Transverse colon (tissue), 4 donors: ENCODE measurements around the gene CUL1. TPM values are rescaled to one million over a fixed set of nuclear protein-coding genes. Genes with fewer than 3 reads are reported as not detected.

ENCODE experiments used
- DNase-seq: peaks from one replicate; pipeline ENCODE4 v3.0.0-alpha.2; 2019
- H3K27ac ChIP-seq, 4 donors: fragments of 200-600 bp; sonication (generic); 2 replicates each; pipeline ENCODE4 v1.5.1; 2016 to 2018; ENCODE audit warnings: inconsistent platforms in 4 of 4
- H3K27me3 ChIP-seq: fragments of 200-600 bp; sonication (generic); 2 replicates; pipeline ENCODE4 v1.5.1; 2017; ENCODE audit warnings: inconsistent platforms
- H3K36me3 ChIP-seq, 4 donors: fragments of 200-600 bp; sonication (generic); 2 replicates each; pipeline ENCODE4 v1.5.1; 2017 to 2019; ENCODE audit warnings: inconsistent platforms in 4 of 4
- H3K4me1 ChIP-seq, 4 donors: fragments of 200-600 bp; sonication (generic); 2 replicates each; pipeline ENCODE4 v1.5.1; 2017 to 2020; ENCODE audit warnings: inconsistent platforms in 4 of 4
- H3K4me3 ChIP-seq, 4 donors: fragments of 200-600 bp; sonication (generic); 1 replicate in 1 of 4; 2 replicates in 3 of 4; pipeline versions ENCODE4 v1.5.1 to v1.6.1; 2017 to 2019; ENCODE audit warnings: inconsistent platforms in 4 of 4
- H3K9me3 ChIP-seq, 2 donors: fragments of 200-600 bp; sonication (generic); 2 replicates each; pipeline ENCODE4 v1.5.1; 2017 to 2019; ENCODE audit warnings: inconsistent platforms in 2 of 2
- CTCF ChIP-seq, 5 experiments: fragments of 200-600 bp in 3 of 5; fragments of 450-650 bp in 2 of 5; sonication (generic) in 3 of 5; IDR thresholded peaks; 1 replicate in 2 of 5; 2 replicates in 3 of 5; pipeline ENCODE4 v1.5.1; 2016 to 2017; ENCODE audit warnings: antibody characterized with exemption in 5 of 5, inconsistent platforms in 3 of 5, mild to moderate bottlenecking in 2 of 5, moderate library complexity in 1 of 5
- EP300 ChIP-seq: sonication (generic); formaldehyde crosslinking; IDR thresholded peaks from one replicate; pipeline ENCODE4 v1.6.1; 2017; ENCODE audit warnings: antibody characterized with exemption, low read depth
- POLR2A ChIP-seq: fragments of 450-650 bp; IDR thresholded peaks from one replicate; pipeline ENCODE4 v1.6.1; 2016; ENCODE audit warnings: antibody characterized with exemption, mild to moderate bottlenecking, moderate library complexity
- POLR2AphosphoS5 ChIP-seq, 3 donors: sonication (generic); formaldehyde crosslinking; IDR thresholded peaks; one replicate each; pipeline ENCODE4 v1.6.1; 2016; ENCODE audit warnings: antibody characterized with exemption in 3 of 3
- WGBS, 2 donors: methylation state at CpG; one replicate each; pipeline ENCODE4 v1.1.5; 2018; ENCODE audit warnings: low coverage in 1 of 2; 5-methylcytosine and 5-hydroxymethylcytosine counted together
- in situ Hi-C, 4 donors: fragments of 200-750 bp; cut with MboI; loops; one replicate each; pipeline versions ENCODE4 v1.15.0 to v1.15.1; 2017; ENCODE audit warnings: low sequenced_read_pairs in 3 of 4, low pct_ligation_motif_present in 1 of 4, low pct_unique_long_range_greater_than_20kb in 1 of 4
- intact Hi-C: fragments of 100-400 bp; cut with DNase I; formaldehyde crosslinking; loops from one replicate; pipeline ENCODE4 v1.15.1; 2023; ENCODE audit warnings: low total_unique reads
- total RNA-seq, 4 donors: library from RNA; depleted of rRNA; stranded (reverse); fragments of >200 nt; gene quantifications; one replicate each; pipeline ENCODE4 v1.1.0, GENCODE V29; 2016

CUL1 gene
- total RNA-seq, 4 donors from 2014 or later: 17.6 to 44.6 (median 28.8) TPM

- whole genome bisulfite sequencing, 2 donors: 70 to 85% methylated on average over 2 of the region's 2 CpGs
- no peak for TF ChIP-seq CTCF (IDR thresholded peaks at IDR 0.05)
- no peak for TF ChIP-seq EP300
- no peak for TF ChIP-seq POLR2A
- TF ChIP-seq POLR2AphosphoS5 (IDR thresholded peaks at IDR 0.05): no peak
Observed at GRCh38 chr7:148838905-148839304, 140.2 kb downstream of the CUL1 start.

GRCh38 chr7:148847815-148848734 is 149.4 kb downstream of the CUL1 start:
- in situ Hi-C loops: no loop called here
- DNase-seq: no peak
- intact Hi-C loops: no loop called here
- Histone ChIP-seq H3K27me3 (no peaks in the 10 kb centered on the region), H3K4me3 (no peak overlapping the region), H3K4me1 (no peaks in the 10 kb centered on the region), H3K9me3 (no peaks in the 10 kb centered on the region), H3K36me3 (no peaks in the 10 kb centered on the region), H3K27ac (no peak overlapping the region)
- WGBS, 2 donors: 75 to 85% methylated on average over 9 of the region's 9 CpGs
- TF ChIP-seq POLR2AphosphoS5 (IDR thresholded peaks at IDR 0.05): no peak
- no peak for TF ChIP-seq CTCF (IDR thresholded peaks at IDR 0.05)
- no peak for TF ChIP-seq POLR2A
- TF ChIP-seq EP300: no peak

More at GRCh38 chr7:148838905-148839304, 140.2 kb downstream of the CUL1 start:
- no peaks in the 10 kb centered on the region for H3K9me3 ChIP-seq
- H3K27ac ChIP-seq: no peak overlapping the region
- no peak for DNase-seq
- in situ Hi-C loops: no loop called here
- intact Hi-C loops: no loop called here
- no peak overlapping the region for H3K4me3 ChIP-seq
- no peaks in the 10 kb centered on the region for H3K27me3 ChIP-seq
- H3K4me1 ChIP-seq: no peaks in the 10 kb centered on the region
- H3K36me3 ChIP-seq: no peaks in the 10 kb centered on the region

- Histone ChIP-seq H3K27me3 (no peaks in the 10 kb centered on the region), H3K4me3 (no peak overlapping the region), H3K27ac (no peak overlapping the region), H3K9me3 (no peaks in the 10 kb centered on the region), H3K36me3 (no peaks in the 10 kb centered on the region), H3K4me1 (no peaks in the 10 kb centered on the region)
- in situ Hi-C loops: loop anchor here in 1 of 4 donors (25.0 kb wide), 1 partner anchor 113 kb away; no protein-coding TSS in a partner anchor
- TF ChIP-seq POLR2A (no peak), CTCF (IDR thresholded peaks at IDR 0.05) (no peak), POLR2AphosphoS5 (IDR thresholded peaks at IDR 0.05) (no peak), EP300 (no peak)
- WGBS, 2 donors: 83 to 86% methylated on average over 7 of the region's 7 CpGs
- DNase-seq: no peak
- intact Hi-C loops: no loop called here
Observed at GRCh38 chr7:148849393-148850098, 150.8 kb downstream of the CUL1 start.

- in situ Hi-C loops: loop anchor here in 1 of 4 donors (25.0 kb wide), 1 partner anchor 112 kb away; no protein-coding TSS in a partner anchor
- DNase-seq: no peak
- no peaks in the 10 kb centered on the region for H3K36me3 ChIP-seq
- TF ChIP-seq EP300: no peak
- TF ChIP-seq CTCF (IDR thresholded peaks at IDR 0.05): no peak
- TF ChIP-seq POLR2A: no peak
- H3K4me1 ChIP-seq: no peaks in the 10 kb centered on the region
- no peak overlapping the region for H3K4me3 ChIP-seq
- no peaks in the 10 kb centered on the region for H3K27me3 ChIP-seq
- intact Hi-C loops: no loop called here
- no peak overlapping the region for H3K27ac ChIP-seq
- no peaks in the 10 kb centered on the region for H3K9me3 ChIP-seq
- 97 to 100% methylated on average over 5 of the region's 5 CpGs for WGBS, 2 donors
Observed at GRCh38 chr7:148850564-148850963, 151.9 kb downstream of the CUL1 start.
